K562 (cell line): Measurements from ENCODE around the gene USP46. TPM values are rescaled to one million over a fixed set of nuclear protein-coding genes. Genes with fewer than 3 reads are reported as not detected.
A peak's percentile ranks its signal among the peaks of the same experiment; 100 is the strongest.

ENCODE experiments used
- ATAC-seq: fragments of 200-7000 bp; cut with Tn5 transposase; 3 replicates; pipeline ENCODE4 v1.9.1; 2020; ENCODE audit warnings: moderate library complexity
- BruUV-seq: library from RNA; stranded (reverse); fragments of 400-500 nt; replicated peaks from 2 replicates; lab custom pipeline; 2021; lab: Mats Ljungman, UMichigan
- CTCF ChIA-PET: fragments of 300-600 bp; formaldehyde crosslinking; extraction: SDS; loops from one replicate; lab custom pipeline; 2021; ENCODE audit warnings: low intra/inter-chr PET ratio; lab: Yijun Ruan, JAX
- POLR2A ChIA-PET: fragments of 300-600, 350-650 bp; sonication (Branson Sonifier 250); formaldehyde crosslinking; extraction: SDS; loops from one replicate; lab custom pipeline; 2021; ENCODE audit warnings: antibody characterized with exemption, inconsistent platforms; lab: Yijun Ruan, JAX
- DNase-seq, 4 experiments: peaks; one replicate each; pipeline versions ENCODE4 v3.0.0 to v3.0.0-alpha.2; 2011 to 2018; ENCODE audit warnings: low spot score in 3 of 4, mixed read lengths in 3 of 4; ENCODE audit errors: extremely low read depth in 1 of 4
- FAIRE-seq: peaks from 2 replicates; lab custom pipeline; 2011; peaks lifted over from hg19 to GRCh38; lab: Jason Lieb, UNC
- H2AFZ ChIP-seq: 2 replicates; pipeline ENCODE4 v1.6.0; 2011; ENCODE audit warnings: low read depth, low read length, control low read depth, inconsistent platforms
- H3K27ac ChIP-seq: fragments of 200-600 bp; 3 replicates; pipeline ENCODE4 v1.8.0; 2011; ENCODE audit warnings: low read depth, mild to moderate bottlenecking, control low read depth, inconsistent platforms, low read length, moderate library complexity, mixed read lengths; ENCODE audit errors: extremely low read depth
- H3K27me3 ChIP-seq, 2 experiments: fragments of 300-600 bp in 1 of 2; 2 replicates in 1 of 2; 3 replicates in 1 of 2; pipeline versions ENCODE4 v1.6.0 to v1.8.0; 2011; ENCODE audit warnings: inconsistent platforms in 2 of 2, low read length in 2 of 2, mild to moderate bottlenecking in 1 of 2, mixed read lengths in 1 of 2, moderate library complexity in 1 of 2; ENCODE audit not compliant: control insufficient read depth in 2 of 2, insufficient read depth in 2 of 2
- H3K36me3 ChIP-seq: fragments of 300-600 bp; 3 replicates; pipeline ENCODE4 v1.8.0; 2011; ENCODE audit warnings: mild to moderate bottlenecking, low read length, inconsistent platforms; ENCODE audit not compliant: control insufficient read depth, insufficient read depth
- H3K4me1 ChIP-seq, 2 experiments: fragments of 200-600 bp in 1 of 2; replicated peaks in 1 of 2; 2 replicates in 1 of 2; 3 replicates in 1 of 2; pipeline versions ENCODE4 v1.5.1 to v1.8.0; 2011; ENCODE audit warnings: inconsistent platforms in 2 of 2, low read length in 2 of 2, mild to moderate bottlenecking in 1 of 2, mixed read lengths in 1 of 2, moderate library complexity in 1 of 2; ENCODE audit not compliant: control insufficient read depth in 2 of 2, insufficient read depth in 2 of 2
- H3K4me2 ChIP-seq: 2 replicates; pipeline ENCODE4 v1.6.1; 2011; ENCODE audit warnings: low read length, control low read depth, inconsistent platforms, mixed read lengths; ENCODE audit not compliant: insufficient read depth
- H3K4me3 ChIP-seq: fragments of 200-600 bp; sonication (generic), shearing (Covaris generic); 2 replicates; pipeline ENCODE4 v1.5.1; 2016; ENCODE audit warnings: control low read depth, inconsistent platforms
- H3K79me2 ChIP-seq: fragments of 200-600 bp; 3 replicates; pipeline ENCODE4 v1.8.0; 2011; ENCODE audit warnings: low read length, inconsistent platforms; ENCODE audit not compliant: control insufficient read depth, insufficient read depth
- H3K9ac ChIP-seq, 2 experiments: 2 replicates each; pipeline versions ENCODE4 v1.6.0 to v1.6.1; 2011; ENCODE audit warnings: low read depth in 2 of 2, low read length in 2 of 2, control low read depth in 1 of 2, inconsistent platforms in 1 of 2, mild to moderate bottlenecking in 1 of 2, mixed read lengths in 1 of 2; ENCODE audit not compliant: insufficient read depth in 1 of 2
- H3K9me1 ChIP-seq: one replicate; pipeline ENCODE4 v1.6.0; 2011; ENCODE audit warnings: inconsistent platforms, mild to moderate bottlenecking, low read length, moderate library complexity; ENCODE audit not compliant: control insufficient read depth, insufficient read depth
- H3K9me3 ChIP-seq: replicated peaks from 2 replicates; pipeline ENCODE4 v1.5.1; 2011; ENCODE audit warnings: low read depth, low read length, inconsistent platforms; ENCODE audit not compliant: control insufficient read depth, insufficient read depth
- H4K20me1 ChIP-seq: replicated peaks from 2 replicates; pipeline ENCODE4 v1.6.1; 2011; ENCODE audit warnings: low read length, inconsistent platforms, mixed read lengths; ENCODE audit not compliant: control insufficient read depth, insufficient read depth
- EP300 ChIP-seq: IDR thresholded peaks from 2 replicates; pipeline ENCODE4 v1.6.1; 2012; ENCODE audit warnings: low read length, improper control_type of control experiment
- ETS1 ChIP-seq: conservative IDR thresholded peaks from 2 replicates; pipeline ENCODE4 v1.6.1; 2011; ENCODE audit warnings: low read depth, mild to moderate bottlenecking, low read length; ENCODE audit not compliant: control insufficient read depth
- SAP30 ChIP-seq: fragments of 200-600 bp; sonication (generic); IDR thresholded peaks from 2 replicates; pipeline ENCODE4 v1.6.1; 2012; ENCODE audit warnings: borderline replicate concordance, low read depth, mild to moderate bottlenecking, moderate library complexity, low read length, control low read depth, inconsistent platforms; ENCODE audit not compliant: insufficient read depth, poor library complexity, severe bottlenecking
- THAP12 ChIP-seq: fragments of 250-450 bp; sonication (Bioruptor Pico); IDR thresholded peaks from 2 replicates; pipeline ENCODE4 v1.9.0; 2021; ENCODE audit warnings: mild to moderate bottlenecking, inconsistent platforms
- ZNF589 ChIP-seq: fragments of 200-800 bp; sonication (Bioruptor generic); IDR thresholded peaks from 2 replicates; pipeline ENCODE4 v1.6.1; 2016; ENCODE audit warnings: low read depth, missing genetic modification characterization, missing compliant biosample characterization
- WGBS: fragments of 100-300 bp; shearing (Covaris generic); methylation state at CpG from one replicate; pipeline ENCODE4 v1.1.6; 2016; ENCODE audit warnings: low coverage, mixed read lengths; ENCODE audit not compliant: insufficient coverage; ENCODE audit errors: missing lambda C conversion rate; 5-methylcytosine and 5-hydroxymethylcytosine counted together
- in situ Hi-C: fragments of 300-500 bp; cut with MboI; formaldehyde crosslinking; loops from 4 replicates; pipeline ENCODE4 v1.15.0; 2018; ENCODE audit warnings: inconsistent platforms, mixed read lengths
- intact Hi-C: fragments of 100-400 bp; cut with micrococcal nuclease; formaldehyde crosslinking; loops from 2 replicates; pipeline ENCODE4 v1.14.2; 2022
- polyA plus RNA-seq, 8 experiments: library from polyadenylated mRNA; depleted of rRNA in 4 of 8; stranded (reverse) in 5 of 8; unstranded in 3 of 8; fragments of >200 nt; fragmentation: Nextera tagmentation in 2 of 8; fragmentation: Illumina TruSeq in 1 of 8; extraction: Ambion mirVana in 2 of 8; extraction: Trizol in 1 of 8; gene quantifications; 2 replicates each; pipeline versions ENCODE4 v1.2.1 to v1.2.3, GENCODE V29; 2011 to 2014; ENCODE audit warnings: inconsistent platforms in 1 of 8, missing spikeins in 1 of 8
- total RNA-seq, 7 experiments: library from RNA; depleted of rRNA in 6 of 7; stranded (reverse); fragments of >200 nt in 6 of 7; fragmentation: Illumina TruSeq in 2 of 7; extraction: Trizol in 2 of 7; gene quantifications; 2 replicates each; pipeline versions ENCODE4 v1.2.1 to v1.2.3, GENCODE V29; 2011 to 2021; ENCODE audit warnings: low replicate concordance in 1 of 7
- TF ChIP-seq, protein P1 (sequence below): sonication (generic); formaldehyde crosslinking; IDR thresholded peaks from 2 replicates; pipeline ENCODE4 v1.8.1; 2023; ENCODE audit warnings: mild to moderate bottlenecking, missing genetic modification reagents

USP46 gene
- total and polyA plus RNA-seq, 9 of the 15 experiments (the other 6 are each of a cell fraction or from before 2014, with no cell fraction given), result 3.0 to 11.7 (median 8.4) TPM

GRCh38 chr4:52687696-52688095, 28.6 kb upstream of the USP46 start:
- no peaks in the 10 kb centered on the region for H3K9me1 ChIP-seq
- no peaks in the 10 kb centered on the region for H3K36me3 ChIP-seq
- no peak for TF ChIP-seq ETS1
- ChIA-PET POLR2A (interaction anchor here (1.4 kb wide), 1 partner anchor 12 kb away, joined by 3 read pairs; no protein-coding TSS in a partner anchor), CTCF (no interaction called here)
- no peak overlapping the region for H3K4me3 ChIP-seq
- H2AFZ ChIP-seq, result no peak overlapping the region
- 0% methylated on average over 3 of the region's 3 CpGs for WGBS
- DNase-seq (peak in 1 of 4 experiments; percentile 26), FAIRE-seq (no peak), ATAC-seq (no peak; the same call in 2 of the 3 replicates)
- H3K27me3 ChIP-seq, result peaks cover 0 to 9% of the 10 kb centered on the region in 2 experiments; a peak in 1 of 5 replicates
- intact Hi-C loops (no loop called here), in situ Hi-C loops (no loop called here)
- H3K9me3 ChIP-seq, result no peaks in the 10 kb centered on the region
- no peak overlapping the region for H3K9ac ChIP-seq
- no peak overlapping the region for H3K4me2 ChIP-seq
- no peaks in the 10 kb centered on the region for H3K79me2 ChIP-seq
- no peaks in the 10 kb centered on the region for H3K4me1 ChIP-seq
- no peak overlapping the region for H3K27ac ChIP-seq
- no peaks in the 10 kb centered on the region for H4K20me1 ChIP-seq
- BruUV-seq, result no TSS peak

DNA sequence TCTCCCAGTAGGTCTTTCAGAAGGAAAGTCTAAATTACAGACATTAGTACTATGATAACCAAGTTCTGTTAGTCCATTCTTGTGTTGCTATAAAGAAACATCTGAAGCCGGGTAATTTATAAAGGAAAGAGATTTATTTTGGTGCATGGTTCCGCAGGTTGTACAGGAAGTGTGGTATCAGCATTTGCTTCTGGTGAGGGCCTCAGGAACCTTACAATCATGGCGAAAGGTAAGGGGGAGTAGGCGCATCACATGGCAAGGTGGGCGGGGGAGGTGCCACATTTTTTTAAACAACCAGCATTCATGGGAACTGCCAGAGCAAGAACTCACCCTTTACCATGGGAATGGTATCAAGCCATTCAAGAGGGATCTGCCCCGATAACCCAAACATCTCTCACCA, 26.2 kb upstream of the USP46 start:
- H3K4me3 ChIP-seq, result no peak overlapping the region
- no peak for FAIRE-seq
- no TSS peak for BruUV-seq
- no peaks in the 10 kb centered on the region for H3K36me3 ChIP-seq
- no peak for DNase-seq
- no peak overlapping the region for H3K27ac ChIP-seq
- H4K20me1 ChIP-seq, result no peaks in the 10 kb centered on the region
- no peaks in the 10 kb centered on the region; a peak in 1 of 5 replicates for H3K4me1 ChIP-seq
- H3K79me2 ChIP-seq, result no peaks in the 10 kb centered on the region
- ATAC-seq, result no peak
- intact Hi-C loops, result no loop called here
- CTCF ChIA-PET, result no interaction called here
- no peaks in the 10 kb centered on the region for H3K9me1 ChIP-seq
- POLR2A ChIA-PET, result interaction anchor here (0.7 to 1.6 kb wide), 2 partner anchors 10 to 55 kb away, joined by 3 to 4 read pairs; no protein-coding TSS in a partner anchor
- H3K27me3 ChIP-seq, result peaks cover 0 to 9% of the 10 kb centered on the region in 2 experiments; a peak in 2 of 5 replicates
- 0% methylated on average over 6 of the region's 6 CpGs for WGBS
- H3K9ac ChIP-seq, result no peak overlapping the region
- H3K9me3 ChIP-seq, result no peaks in the 10 kb centered on the region
- no peak overlapping the region for H3K4me2 ChIP-seq
- in situ Hi-C loops, result no loop called here
- H2AFZ ChIP-seq, result no peak overlapping the region
- TF ChIP-seq, protein P1, sequence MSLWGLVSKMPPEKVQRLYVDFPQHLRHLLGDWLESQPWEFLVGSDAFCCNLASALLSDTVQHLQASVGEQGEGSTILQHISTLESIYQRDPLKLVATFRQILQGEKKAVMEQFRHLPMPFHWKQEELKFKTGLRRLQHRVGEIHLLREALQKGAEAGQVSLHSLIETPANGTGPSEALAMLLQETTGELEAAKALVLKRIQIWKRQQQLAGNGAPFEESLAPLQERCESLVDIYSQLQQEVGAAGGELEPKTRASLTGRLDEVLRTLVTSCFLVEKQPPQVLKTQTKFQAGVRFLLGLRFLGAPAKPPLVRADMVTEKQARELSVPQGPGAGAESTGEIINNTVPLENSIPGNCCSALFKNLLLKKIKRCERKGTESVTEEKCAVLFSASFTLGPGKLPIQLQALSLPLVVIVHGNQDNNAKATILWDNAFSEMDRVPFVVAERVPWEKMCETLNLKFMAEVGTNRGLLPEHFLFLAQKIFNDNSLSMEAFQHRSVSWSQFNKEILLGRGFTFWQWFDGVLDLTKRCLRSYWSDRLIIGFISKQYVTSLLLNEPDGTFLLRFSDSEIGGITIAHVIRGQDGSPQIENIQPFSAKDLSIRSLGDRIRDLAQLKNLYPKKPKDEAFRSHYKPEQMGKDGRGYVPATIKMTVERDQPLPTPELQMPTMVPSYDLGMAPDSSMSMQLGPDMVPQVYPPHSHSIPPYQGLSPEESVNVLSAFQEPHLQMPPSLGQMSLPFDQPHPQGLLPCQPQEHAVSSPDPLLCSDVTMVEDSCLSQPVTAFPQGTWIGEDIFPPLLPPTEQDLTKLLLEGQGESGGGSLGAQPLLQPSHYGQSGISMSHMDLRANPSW (CRISPR knock-in tag), result no peak
- TF ChIP-seq THAP12 (CRISPR knock-in tag) (no peak), EP300 (no peak), SAP30 (no peak), ZNF589 (no peak)
